Breast epithelium (tissue), 3 donors: ENCODE results near the gene KIN.

Experiments used
- CTCF ChIP-seq, 3 donors: fragments of 450-650 bp; IDR thresholded peaks; one replicate each; pipeline ENCODE4 v1.5.1; 2016 to 2017; ENCODE audit warnings: antibody characterized with exemption in 3 of 3, mild to moderate bottlenecking in 3 of 3, moderate library complexity in 3 of 3
- POLR2A ChIP-seq: fragments of 450-650 bp; IDR thresholded peaks from one replicate; pipeline ENCODE4 v1.6.1; 2016; ENCODE audit warnings: antibody characterized with exemption, mild to moderate bottlenecking, moderate library complexity
- POLR2AphosphoS5 ChIP-seq, 3 donors: sonication (generic); formaldehyde crosslinking; IDR thresholded peaks; one replicate each; pipeline ENCODE4 v1.6.1; 2017; ENCODE audit warnings: antibody characterized with exemption in 3 of 3

GRCh38 chr10:7756360-7756992 lies 31.3 kb downstream of the KIN start:
- no peak for TF ChIP-seq CTCF (IDR thresholded peaks at IDR 0.05)
- TF ChIP-seq POLR2AphosphoS5 (IDR thresholded peaks at IDR 0.05): no peak
- no peak for TF ChIP-seq POLR2A
